CD4-positive, alpha-beta memory T cell (primary cell): ENCODE measurements around the gene LAGE3. TPM values are rescaled to one million over a fixed set of nuclear protein-coding genes. Genes with fewer than 3 reads are reported as not detected.

Experiments
- CTCF ChIA-PET: fragments of 350-600 bp; sonication (Branson Sonifier 250); formaldehyde crosslinking; loops from one replicate; lab custom pipeline; 2021; ENCODE audit warnings: inconsistent platforms; ENCODE audit not compliant: partially characterized antibody; lab: Charles Lee
- POLR2A ChIA-PET: fragments of 350-600 bp; sonication (Branson Sonifier 250); formaldehyde crosslinking; loops from one replicate; lab custom pipeline; 2021; ENCODE audit not compliant: partially characterized antibody; lab: Charles Lee
- DNase-seq, 5 donors: peaks; one replicate each; pipeline versions ENCODE4 v3.0.0 to v3.0.0-alpha.2; 2020 to 2022; ENCODE audit warnings: mixed read lengths in 1 of 5
- H3K27ac ChIP-seq: one replicate; pipeline ENCODE4 v1.7.0; 2013; ENCODE audit warnings: low read depth, low read length
- H3K27me3 ChIP-seq: 2 replicates; pipeline ENCODE4 v1.7.0; 2013; ENCODE audit warnings: mild to moderate bottlenecking, low read length, moderate library complexity; ENCODE audit not compliant: insufficient read depth
- H3K36me3 ChIP-seq: 2 replicates; pipeline ENCODE4 v1.7.0; 2013; ENCODE audit warnings: mild to moderate bottlenecking, low read length, moderate library complexity; ENCODE audit not compliant: insufficient read depth
- H3K4me1 ChIP-seq: 2 replicates; pipeline ENCODE4 v1.7.0; 2013; ENCODE audit warnings: mild to moderate bottlenecking, low read length, moderate library complexity; ENCODE audit not compliant: insufficient read depth
- H3K4me3 ChIP-seq, 2 donors: one replicate each; pipeline ENCODE4 v1.7.0; 2013; ENCODE audit warnings: low read length in 2 of 2, mild to moderate bottlenecking in 1 of 2
- H3K9me3 ChIP-seq, 2 donors: one replicate each; pipeline ENCODE4 v1.7.0; 2013; ENCODE audit warnings: low read length in 2 of 2, control low read depth in 1 of 2; ENCODE audit not compliant: control insufficient read depth in 1 of 2
- H3K27ac Mint-ChIP-seq, 7 donors: one replicate each; pipeline ENCODE4 v1.8.0; 2020 to 2021; ENCODE audit warnings: mixed read lengths in 7 of 7, mild to moderate bottlenecking in 6 of 7, inconsistent platforms in 3 of 7, moderate library complexity in 3 of 7
- H3K27me3 Mint-ChIP-seq, 2 donors: one replicate each; pipeline ENCODE4 v1.8.0; 2020 to 2021; ENCODE audit warnings: mixed read lengths in 2 of 2
- H3K36me3 Mint-ChIP-seq, 2 donors: one replicate each; pipeline ENCODE4 v1.8.0; 2020 to 2021; ENCODE audit warnings: mixed read lengths in 2 of 2, inconsistent platforms in 1 of 2, mild to moderate bottlenecking in 1 of 2
- H3K4me1 Mint-ChIP-seq, 4 donors: one replicate each; pipeline ENCODE4 v1.8.0; 2020 to 2021; ENCODE audit warnings: mixed read lengths in 4 of 4, mild to moderate bottlenecking in 1 of 4
- H3K4me3 Mint-ChIP-seq, 8 donors: one replicate each; pipeline ENCODE4 v1.8.0; 2020 to 2021; ENCODE audit warnings: mixed read lengths in 8 of 8, mild to moderate bottlenecking in 7 of 8, moderate library complexity in 6 of 8, inconsistent platforms in 3 of 8
- H3K9me3 Mint-ChIP-seq, 8 donors: one replicate each; pipeline ENCODE4 v1.8.0; 2020 to 2021; ENCODE audit warnings: mixed read lengths in 8 of 8, mild to moderate bottlenecking in 5 of 8, inconsistent platforms in 3 of 8, moderate library complexity in 1 of 8
- intact Hi-C: fragments of 100-400 bp; cut with micrococcal nuclease; formaldehyde crosslinking; loops from one replicate; pipeline ENCODE4 v1.15.1; 2023
- polyA plus RNA-seq, 2 donors: library from polyadenylated mRNA; unstranded; fragments of 300-500 nt; fragmentation: Illumina TruSeq; gene quantifications; one replicate each; pipeline ENCODE4 v1.2.3, GENCODE V29; 2021
- total RNA-seq, 2 experiments: library from RNA; stranded (reverse); gene quantifications; one replicate each; pipeline ENCODE4 v1.2.3, GENCODE V29; 2021

LAGE3 gene
- total and polyA plus RNA-seq, 4 experiments from 2014 or later = 18.5 to 58.0 (median 32.7) TPM

DNA sequence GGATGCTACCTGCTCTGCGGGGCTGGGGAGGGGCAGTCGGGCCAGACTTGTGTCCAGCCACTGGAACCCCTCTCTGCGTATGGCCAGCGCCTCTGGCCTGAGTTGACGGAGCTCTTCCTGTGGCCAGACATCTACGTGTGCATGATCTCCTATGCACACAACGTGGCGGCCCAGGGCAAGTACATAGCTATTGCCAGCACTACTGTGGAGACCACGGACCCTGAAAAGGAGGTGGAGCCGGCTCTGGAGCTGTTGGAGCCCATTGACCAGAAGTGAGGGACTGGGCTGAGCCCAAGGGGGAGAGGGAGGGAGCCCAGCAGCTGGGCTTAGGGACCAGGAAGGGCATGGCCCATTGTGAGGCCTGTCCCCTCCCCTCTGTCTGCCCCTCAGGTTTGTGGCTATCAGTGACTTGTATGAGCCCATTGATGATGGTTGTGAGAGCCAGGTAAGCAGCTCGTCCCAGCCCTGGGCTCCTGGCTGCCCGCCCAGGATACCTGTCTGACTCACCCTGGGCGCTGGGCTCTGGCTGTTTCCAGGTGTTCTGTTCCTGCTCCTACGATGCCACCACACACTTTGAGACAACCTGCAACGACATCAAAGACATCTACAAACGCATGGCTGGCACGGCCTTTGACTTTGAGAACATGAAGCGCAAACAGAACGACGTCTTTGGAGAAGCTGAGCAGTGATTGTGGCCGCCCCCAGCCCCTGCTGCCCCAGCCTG, 36.9 kb downstream of the LAGE3 start:
- H3K27me3 ChIP-seq = no peaks in the 10 kb centered on the region
- intact Hi-C loops = loop anchor here (5.0 kb wide), 2 partner anchors 35 to 50 kb away; partner anchors contain the start of genes LAGE3 and SLC10A3
- peaks cover 0 to 21% of the 10 kb centered on the region in 2 donors for H3K36me3 Mint-ChIP-seq
- peak overlapping the region; percentile 15 for H3K27ac ChIP-seq
- no peaks in the 10 kb centered on the region for H3K36me3 ChIP-seq
- H3K27me3 Mint-ChIP-seq = no peaks in the 10 kb centered on the region
- no peak overlapping the region for H3K4me3 ChIP-seq
- DNase-seq = no peak
- H3K4me1 ChIP-seq = peaks cover 63% of the 10 kb centered on the region
- H3K4me1 Mint-ChIP-seq = peaks cover 12 to 63% (median 29%) of the 10 kb centered on the region in 4 donors
- peaks cover 0 to 6% (median 0%) of the 10 kb centered on the region in 8 donors for H3K9me3 Mint-ChIP-seq
- H3K4me3 Mint-ChIP-seq = peak overlapping the region in 6 of 8 donors; percentile 38 to 76 (median 70)
- POLR2A ChIA-PET = interaction anchor here (0.7 to 8.5 kb wide), 9 partner anchors 10 to 95 kb away, joined by 3 to 42 read pairs (median 6); partner anchors contain the start of genes DNASE1L1, FAM3A, PLXNA3 and RPL10
- no peaks in the 10 kb centered on the region for H3K9me3 ChIP-seq
- CTCF ChIA-PET = no interaction called here
- peak overlapping the region; percentile 57 to 91 (median 81) for H3K27ac Mint-ChIP-seq

DNA sequence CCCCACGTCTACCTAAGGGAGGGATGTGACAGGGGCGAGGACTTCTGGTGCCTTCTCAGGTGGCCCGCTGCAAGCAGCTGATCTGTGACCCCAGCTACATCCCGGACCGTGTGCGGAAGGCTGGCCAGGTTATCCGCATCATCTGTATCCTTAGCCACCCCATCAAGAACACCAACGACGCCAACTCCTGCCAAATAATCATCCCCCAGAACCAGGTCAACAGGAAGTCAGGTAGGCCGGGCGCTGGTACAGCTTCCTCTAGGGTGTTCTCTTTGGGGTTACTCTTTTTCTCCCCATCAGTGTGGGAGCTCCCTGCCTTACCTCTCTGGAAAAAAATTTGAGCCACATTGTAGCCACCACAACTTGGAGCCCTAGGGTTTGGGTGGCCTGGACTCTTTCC, 37.5 kb downstream of the LAGE3 start:
- peak overlapping the region; percentile 15 for H3K27ac ChIP-seq
- no peak overlapping the region for H3K4me3 ChIP-seq
- H3K36me3 ChIP-seq = no peaks in the 10 kb centered on the region
- no peaks in the 10 kb centered on the region for H3K27me3 Mint-ChIP-seq
- peak overlapping the region; percentile 47 to 91 (median 81) for H3K27ac Mint-ChIP-seq
- no peaks in the 10 kb centered on the region for H3K27me3 ChIP-seq
- POLR2A ChIA-PET = interaction anchor here (0.7 to 8.5 kb wide), 11 partner anchors 9 to 95 kb away, joined by 3 to 42 read pairs (median 6); partner anchors contain the start of genes DNASE1L1, FAM3A, PLXNA3 and RPL10
- DNase-seq = peak; percentile 29 to 57 (median 43)
- intact Hi-C loops = loop anchor here (5.0 kb wide), 2 partner anchors 36 to 51 kb away; partner anchors contain the start of genes LAGE3 and SLC10A3
- peaks cover 63% of the 10 kb centered on the region for H3K4me1 ChIP-seq
- CTCF ChIA-PET = no interaction called here
- H3K4me1 Mint-ChIP-seq = peaks cover 9 to 57% (median 29%) of the 10 kb centered on the region in 4 donors
- H3K9me3 ChIP-seq = no peaks in the 10 kb centered on the region
- H3K9me3 Mint-ChIP-seq = peaks cover 0 to 6% (median 0%) of the 10 kb centered on the region in 8 donors
- H3K36me3 Mint-ChIP-seq = peaks cover 0 to 19% of the 10 kb centered on the region in 2 donors
- peak overlapping the region in 7 of 8 donors; percentile 38 to 76 (median 69) for H3K4me3 Mint-ChIP-seq

DNA sequence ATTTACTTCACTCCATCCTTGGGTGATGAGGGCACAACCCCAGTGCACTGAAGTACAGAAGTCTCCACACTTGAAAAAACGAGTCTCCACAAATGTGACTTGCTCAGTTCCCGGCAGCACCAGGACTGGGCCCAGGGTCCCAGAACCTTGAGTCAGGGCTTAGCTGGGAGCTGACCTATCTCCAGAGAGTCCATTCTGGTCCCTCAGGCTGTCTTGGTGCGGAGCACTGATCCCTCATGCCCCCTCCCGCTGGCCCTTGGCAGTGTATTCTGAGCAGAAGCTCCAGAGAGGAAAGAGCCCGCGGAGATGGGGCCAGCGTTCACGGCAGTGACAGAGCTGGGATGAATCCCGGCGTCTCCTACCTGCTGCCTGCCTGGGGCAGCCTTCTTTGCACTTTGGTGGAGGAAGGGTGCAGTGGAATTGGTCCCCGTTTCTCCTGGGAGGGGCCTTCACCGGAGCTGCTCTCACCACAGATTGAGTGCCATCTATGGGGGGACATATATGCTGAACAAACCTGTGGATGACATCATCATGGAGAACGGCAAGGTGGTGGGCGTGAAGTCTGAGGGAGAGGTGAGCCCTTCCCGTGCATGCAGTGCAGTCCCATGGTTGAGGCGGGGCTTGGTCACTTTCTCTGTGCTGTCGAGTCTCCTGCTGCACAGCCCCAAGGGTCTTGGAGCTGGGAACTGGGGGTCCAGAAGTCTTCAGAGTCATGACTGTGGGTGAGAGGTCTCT, 38.3 kb downstream of the LAGE3 start:
- CTCF ChIA-PET = no interaction called here
- peak overlapping the region in 2 of 8 donors; percentile 46 to 50 for H3K4me3 Mint-ChIP-seq

DNA sequence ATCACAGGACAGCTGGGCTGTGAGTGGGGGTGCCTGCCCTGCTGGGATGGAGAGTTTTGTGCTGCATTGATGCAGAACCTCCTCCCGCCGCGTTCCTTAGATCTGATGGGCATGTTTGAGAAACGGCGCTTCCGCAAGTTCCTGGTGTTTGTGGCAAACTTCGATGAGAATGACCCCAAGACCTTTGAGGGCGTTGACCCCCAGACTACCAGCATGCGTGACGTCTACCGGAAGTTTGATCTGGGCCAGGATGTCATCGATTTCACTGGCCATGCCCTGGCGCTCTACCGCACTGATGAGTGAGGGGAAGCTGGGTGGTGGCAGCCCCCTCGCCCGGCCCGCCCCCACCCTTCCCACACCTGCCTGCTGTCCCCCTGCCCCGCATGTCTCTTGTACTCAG, 39.2 kb downstream of the LAGE3 start:
- Histone ChIP-seq H3K9me3 (no peaks in the 10 kb centered on the region), H3K4me1 (peaks cover 56% of the 10 kb centered on the region), H3K36me3 (no peaks in the 10 kb centered on the region), H3K4me3 (no peak overlapping the region), H3K27ac (no peak overlapping the region), H3K27me3 (no peaks in the 10 kb centered on the region)
- no peaks in the 10 kb centered on the region for H3K27me3 Mint-ChIP-seq
- peak overlapping the region in 2 of 7 donors; percentile 46 to 81 for H3K27ac Mint-ChIP-seq
- no peak for DNase-seq
- peaks cover 0 to 6% (median 0%) of the 10 kb centered on the region in 8 donors for H3K9me3 Mint-ChIP-seq
- intact Hi-C loops = loop anchor here (5.0 kb wide), 3 partner anchors 37 to 77 kb away; partner anchors contain the start of genes FAM3A, LAGE3 and SLC10A3
- ChIA-PET CTCF (no interaction called here), POLR2A (interaction anchor here (0.6 to 1.6 kb wide), 4 partner anchors 41 to 51 kb away, joined by 3 to 5 read pairs (median 4); partner anchors contain the start of genes RPL10 and SLC10A3)
- peaks cover 0 to 26% of the 10 kb centered on the region in 2 donors for H3K36me3 Mint-ChIP-seq
- peak overlapping the region in 2 of 8 donors; percentile 4 to 61 for H3K4me3 Mint-ChIP-seq
- peaks cover 11 to 51% (median 31%) of the 10 kb centered on the region in 4 donors for H3K4me1 Mint-ChIP-seq

More for the DNA sequence above, 38.3 kb downstream of the LAGE3 start:
- Mint-ChIP-seq H3K27me3 (no peaks in the 10 kb centered on the region), H3K36me3 (peaks cover 0 to 26% of the 10 kb centered on the region in 2 donors), H3K4me1 (peaks cover 11 to 56% (median 31%) of the 10 kb centered on the region in 4 donors), H3K9me3 (peaks cover 0 to 6% (median 0%) of the 10 kb centered on the region in 8 donors), H3K27ac (peak overlapping the region; percentile 62 to 84 (median 74))
- DNase-seq = no peak
- no peak overlapping the region for H3K27ac ChIP-seq
- peaks cover 63% of the 10 kb centered on the region for H3K4me1 ChIP-seq
- H3K4me3 ChIP-seq = no peak overlapping the region
- intact Hi-C loops = loop anchor here (5.0 kb wide), 2 partner anchors 37 to 52 kb away; partner anchors contain the start of genes LAGE3 and SLC10A3
- no peaks in the 10 kb centered on the region for H3K9me3 ChIP-seq
- H3K27me3 ChIP-seq = no peaks in the 10 kb centered on the region
- no peaks in the 10 kb centered on the region for H3K36me3 ChIP-seq
- POLR2A ChIA-PET = interaction anchor here (0.7 to 8.5 kb wide), 13 partner anchors 9 to 96 kb away, joined by 3 to 42 read pairs (median 4); partner anchors contain the start of genes DNASE1L1, PLXNA3, RPL10 and SLC10A3

DNA sequence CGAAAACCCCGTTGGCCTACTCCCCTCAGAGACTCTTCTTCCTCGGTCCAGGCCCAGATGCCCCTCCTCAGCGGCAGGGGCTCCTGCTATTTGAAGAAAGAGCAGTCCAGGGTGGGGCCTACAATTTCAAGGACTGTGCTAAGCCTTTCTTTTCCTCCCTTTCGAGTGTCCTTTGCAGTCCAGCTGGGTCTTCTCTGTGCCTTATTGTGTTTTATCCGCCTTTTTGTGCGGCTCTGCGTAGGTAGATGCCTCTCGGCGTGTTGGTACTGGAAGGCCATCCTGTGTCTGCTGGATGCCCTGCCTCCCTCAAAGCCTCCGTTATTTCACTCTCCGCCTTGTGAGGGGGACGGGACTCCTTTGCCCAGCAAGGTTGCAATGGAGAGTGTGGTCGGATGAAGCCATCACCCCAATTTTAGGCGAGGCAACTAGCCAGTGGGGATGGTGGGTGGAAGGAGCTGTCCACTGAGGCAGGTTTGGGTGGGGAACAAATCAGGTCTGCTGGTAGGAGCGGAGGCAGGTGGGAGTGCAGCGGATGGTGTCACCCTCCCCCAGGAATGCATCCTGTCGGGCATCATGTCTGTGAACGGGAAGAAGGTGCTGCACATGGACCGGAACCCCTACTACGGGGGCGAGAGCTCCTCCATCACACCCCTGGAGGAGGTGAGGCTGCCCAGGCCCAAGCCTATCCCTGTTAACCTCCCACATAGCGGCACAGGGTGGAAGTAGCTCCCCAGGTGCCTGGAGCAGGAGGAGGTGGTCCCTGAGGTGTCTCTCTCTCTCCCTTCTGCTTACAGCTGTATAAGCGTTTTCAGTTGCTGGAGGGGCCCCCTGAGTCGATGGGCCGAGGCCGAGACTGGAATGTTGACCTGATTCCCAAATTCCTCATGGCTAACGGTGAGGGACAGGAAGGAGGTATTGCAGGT, 40.8 kb downstream of the LAGE3 start:
- Mint-ChIP-seq H3K36me3 (peaks cover 4 to 30% of the 10 kb centered on the region in 2 donors), H3K27ac (peak overlapping the region; percentile 81 to 97 (median 91)), H3K27me3 (no peaks in the 10 kb centered on the region), H3K9me3 (peaks cover 0 to 6% (median 0%) of the 10 kb centered on the region in 8 donors), H3K4me3 (peak overlapping the region; percentile 86 to 89 (median 87)), H3K4me1 (peaks cover 11 to 45% (median 28%) of the 10 kb centered on the region in 4 donors)
- H3K4me3 ChIP-seq = peak overlapping the region; percentile 29 to 40
- no peak for DNase-seq
- CTCF ChIA-PET = no interaction called here
- no peaks in the 10 kb centered on the region for H3K27me3 ChIP-seq
- H3K4me1 ChIP-seq = peaks cover 48% of the 10 kb centered on the region
- H3K27ac ChIP-seq = peak overlapping the region; percentile 63
- POLR2A ChIA-PET = interaction anchor here (0.7 to 1.5 kb wide), 7 partner anchors 9 to 52 kb away, joined by 3 to 7 read pairs (median 4); partner anchors contain the start of gene SLC10A3
- H3K36me3 ChIP-seq = no peaks in the 10 kb centered on the region
- no peaks in the 10 kb centered on the region for H3K9me3 ChIP-seq
- intact Hi-C loops = loop anchor here (5.0 kb wide), 1 partner anchor 79 kb away; the partner anchor contains the start of gene FAM3A
